Aorta (tissue), 5 donors: Measurements from ENCODE around the gene IRAK4. TPM values are rescaled to one million over a fixed set of nuclear protein-coding genes. Genes with fewer than 3 reads are reported as not detected.
"Not testable (repeated sequence)": the region's sequence is repeated elsewhere in the genome, so short reads cannot be mapped to it uniquely, and the experiment has no call there.

Experiments used
- ATAC-seq: fragments of 200-7000 bp; cut with Tn5 transposase; one replicate; pipeline ENCODE4 v1.9.1; 2022; ENCODE audit warnings: moderate library complexity; ENCODE audit not compliant: low FRiP score
- DNase-seq, 2 donors: peaks; one replicate each; pipeline ENCODE4 v3.0.0-alpha.2; 2020
- H3K27ac ChIP-seq, 2 donors: one replicate each; pipeline ENCODE4 v1.5.1; 2013; ENCODE audit warnings: low read length in 2 of 2, mild to moderate bottlenecking in 2 of 2, moderate library complexity in 2 of 2, control low read depth in 1 of 2, inconsistent platforms in 1 of 2, low read depth in 1 of 2
- H3K27me3 ChIP-seq, 2 donors: one replicate each; pipeline ENCODE4 v1.6.1; 2013; ENCODE audit warnings: control low read depth in 1 of 2, low read length in 1 of 2, mild to moderate bottlenecking in 1 of 2, moderate library complexity in 1 of 2; ENCODE audit not compliant: insufficient read depth in 2 of 2, control insufficient read depth in 1 of 2
- H3K36me3 ChIP-seq, 2 donors: one replicate each; pipeline ENCODE4 v1.6.1; 2013; ENCODE audit warnings: control low read depth in 1 of 2, low read length in 1 of 2, mild to moderate bottlenecking in 1 of 2; ENCODE audit not compliant: insufficient read depth in 2 of 2, control insufficient read depth in 1 of 2
- H3K4me1 ChIP-seq, 2 donors: one replicate each; pipeline ENCODE4 v1.6.1; 2013; ENCODE audit warnings: low read length in 2 of 2, control low read depth in 1 of 2, mild to moderate bottlenecking in 1 of 2, moderate library complexity in 1 of 2; ENCODE audit not compliant: insufficient read depth in 2 of 2, control insufficient read depth in 1 of 2
- H3K4me3 ChIP-seq, 2 donors: one replicate each; pipeline ENCODE4 v1.5.1; 2013; ENCODE audit warnings: low read length in 2 of 2, control low read depth in 1 of 2, mild to moderate bottlenecking in 1 of 2
- H3K9me3 ChIP-seq: one replicate; pipeline ENCODE4 v1.6.1; 2013; ENCODE audit warnings: mild to moderate bottlenecking, low read length; ENCODE audit not compliant: control insufficient read depth
- WGBS, 2 donors: extraction: QIAGEN DNeasy Blood & Tissue Kit; methylation state at CpG; one replicate each; pipeline ENCODE4 v1.1.7; 2013; 5-methylcytosine and 5-hydroxymethylcytosine counted together
- intact Hi-C, 2 donors: fragments of 100-400 bp; cut with DNase I; formaldehyde crosslinking; loops; one replicate each; pipeline versions ENCODE4 v1.14.2 to v1.15.0; 2022
- polyA plus RNA-seq, 2 donors: library from polyadenylated mRNA; stranded (reverse); fragments of 200-250 nt; gene quantifications; one replicate each; pipeline ENCODE4 v1.2.3, GENCODE V29; 2013
- total RNA-seq, 2 donors: library from RNA; stranded (reverse); fragmentation: NEBNext Ultra II Directional; extraction: Animal tissue kit (Norgen Biotek cat#: 25700); gene quantifications; one replicate each; pipeline ENCODE4 v1.2.1, GENCODE V29; 2021
- donor health status: healthy with polysubstance abuse.
- donor health status: Bipolar disorder and iron deficiency.
- donor health status: DM: no; HTN: no; CAD: no.
- donor health status: DM: no; HTN: no; CAD: no.
- donor health status: DM: yes; HTN: yes; CAD: no.

Gene IRAK4
- total and polyA plus RNA-seq, 4 donors: 15.9 to 34.7 (median 24.2) TPM

DNA sequence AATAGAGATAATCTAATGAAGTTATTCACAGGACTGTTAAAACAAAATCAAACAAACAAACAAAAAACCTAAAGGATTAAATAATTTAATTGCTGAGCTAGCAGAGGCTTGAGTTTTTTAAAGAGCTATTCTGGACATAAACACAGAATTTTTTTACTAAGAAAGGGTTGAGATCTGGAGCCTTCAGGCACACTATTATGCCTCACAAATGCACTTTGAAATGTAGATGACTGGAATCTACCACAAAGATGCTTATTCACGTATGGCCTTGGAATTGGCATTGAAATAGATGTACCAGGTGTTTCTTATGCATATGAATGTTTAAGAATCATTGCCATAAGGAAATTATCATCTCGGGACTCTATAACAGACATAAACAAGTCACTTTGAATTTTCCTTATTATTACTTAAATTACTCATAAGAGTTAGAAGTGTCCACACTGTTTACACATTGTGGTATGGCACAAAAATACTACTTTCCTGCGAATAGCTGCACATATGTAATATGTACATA lies 21.8 kb upstream of the IRAK4 start:
- ATAC-seq (no peak), DNase-seq (no peak)
- peaks cover 3 to 7% of the 10 kb centered on the region in 2 donors for H3K36me3 ChIP-seq
- no peak overlapping the region for H3K27ac ChIP-seq
- H3K4me3 ChIP-seq: no peak overlapping the region
- 83 to 87% methylated on average over 3 of the region's 3 CpGs for WGBS, 2 donors
- H3K4me1 ChIP-seq: no peaks in the 10 kb centered on the region
- intact Hi-C loops: no loop called here
- H3K9me3 ChIP-seq: no peaks in the 10 kb centered on the region
- H3K27me3 ChIP-seq: no peaks in the 10 kb centered on the region

DNA sequence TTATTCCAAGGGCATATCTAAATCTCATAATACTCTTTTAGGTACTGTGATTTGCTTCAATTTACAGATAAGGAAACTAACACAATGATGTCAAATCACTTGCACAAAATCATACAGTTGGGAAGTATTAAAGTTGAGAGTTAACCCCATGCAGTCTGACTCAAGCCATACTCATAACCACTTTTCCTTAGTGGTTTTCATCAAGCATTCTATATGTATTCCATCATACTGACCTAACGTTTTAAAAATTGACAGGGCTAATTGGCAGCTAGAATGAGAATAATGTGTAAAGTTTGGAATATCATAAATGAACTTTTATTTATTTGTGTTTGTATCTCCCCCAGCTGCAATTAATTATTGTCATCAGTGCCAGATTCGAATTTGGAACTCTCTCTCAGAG lies 21.1 kb upstream of the IRAK4 start:
- H3K4me3 ChIP-seq: no peak overlapping the region
- DNase-seq: no peak
- no peaks in the 10 kb centered on the region for H3K4me1 ChIP-seq
- no peaks in the 10 kb centered on the region for H3K9me3 ChIP-seq
- no peaks in the 10 kb centered on the region for H3K27me3 ChIP-seq
- intact Hi-C loops: no loop called here
- no peak for ATAC-seq
- peaks cover 3 to 7% of the 10 kb centered on the region in 2 donors for H3K36me3 ChIP-seq
- no peak overlapping the region for H3K27ac ChIP-seq
- 8 to 12% methylated on average over 2 of the region's 2 CpGs for WGBS, 2 donors

DNA sequence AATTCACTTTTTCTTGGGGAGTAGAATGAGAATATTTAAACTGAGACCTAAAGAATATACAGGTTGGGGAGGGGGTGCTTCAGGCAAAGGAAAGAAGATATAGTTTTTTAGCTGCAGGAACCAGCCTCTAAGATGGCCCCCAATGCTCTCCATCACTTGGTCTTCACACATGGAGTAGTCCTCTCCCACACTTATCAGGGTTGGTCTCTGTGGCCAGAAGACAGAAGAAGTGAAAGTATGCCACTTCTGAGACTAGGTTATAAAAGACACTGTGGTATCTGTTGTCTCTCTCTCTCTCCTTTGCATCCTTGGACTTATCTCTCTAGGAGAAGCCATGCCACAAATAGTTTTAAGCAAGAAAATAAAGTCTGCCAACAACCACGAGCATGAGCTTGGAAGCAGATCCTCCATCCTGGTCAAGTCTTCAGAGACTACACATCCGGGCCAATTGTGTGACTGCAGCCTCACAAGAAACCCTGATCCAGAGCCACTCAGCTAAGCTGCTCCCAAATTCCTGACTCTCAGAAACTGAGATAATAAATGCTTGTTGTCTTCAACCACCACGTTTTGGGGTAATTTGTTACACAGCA lies 18.1 kb upstream of the IRAK4 start:
- 50 to 52% methylated on average over 3 of the region's 3 CpGs for WGBS, 2 donors

DNA sequence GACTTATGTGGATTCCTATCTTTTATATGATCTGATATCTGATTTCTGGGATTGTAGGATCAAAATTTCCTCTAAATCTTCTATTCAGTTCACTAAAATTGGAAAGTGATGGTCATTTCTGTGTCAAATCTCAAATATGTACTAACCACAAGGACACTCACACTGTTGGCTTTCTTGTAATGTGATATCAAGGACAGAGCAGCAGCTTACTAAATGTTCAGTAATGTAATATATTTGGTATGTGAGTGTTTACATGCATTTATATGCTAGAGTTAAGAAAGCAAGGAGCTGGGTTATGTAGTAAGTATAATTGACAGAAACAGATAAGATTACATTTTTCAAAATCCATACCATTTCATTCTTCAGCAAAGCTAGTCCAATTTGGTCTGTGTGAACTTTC lies 16.6 kb upstream of the IRAK4 start:
- DNase-seq: no peak
- H3K27me3 ChIP-seq: no peaks in the 10 kb centered on the region
- intact Hi-C loops: no loop called here
- no peaks in the 10 kb centered on the region for H3K9me3 ChIP-seq
- no peak overlapping the region for H3K27ac ChIP-seq
- no peak overlapping the region for H3K4me3 ChIP-seq
- H3K36me3 ChIP-seq: peaks cover 2 to 6% of the 10 kb centered on the region in 2 donors
- no peaks in the 10 kb centered on the region for H3K4me1 ChIP-seq
- no peak for ATAC-seq

More for the DNA sequence above, 18.1 kb upstream of the IRAK4 start:
- ATAC-seq: no peak
- Histone ChIP-seq H3K27ac (no peak overlapping the region), H3K27me3 (no peaks in the 10 kb centered on the region), H3K4me1 (no peaks in the 10 kb centered on the region), H3K9me3 (no peaks in the 10 kb centered on the region), H3K36me3 (peaks cover 4 to 6% of the 10 kb centered on the region in 2 donors), H3K4me3 (no peak overlapping the region)
- no peak for DNase-seq
- intact Hi-C loops: no loop called here

DNA sequence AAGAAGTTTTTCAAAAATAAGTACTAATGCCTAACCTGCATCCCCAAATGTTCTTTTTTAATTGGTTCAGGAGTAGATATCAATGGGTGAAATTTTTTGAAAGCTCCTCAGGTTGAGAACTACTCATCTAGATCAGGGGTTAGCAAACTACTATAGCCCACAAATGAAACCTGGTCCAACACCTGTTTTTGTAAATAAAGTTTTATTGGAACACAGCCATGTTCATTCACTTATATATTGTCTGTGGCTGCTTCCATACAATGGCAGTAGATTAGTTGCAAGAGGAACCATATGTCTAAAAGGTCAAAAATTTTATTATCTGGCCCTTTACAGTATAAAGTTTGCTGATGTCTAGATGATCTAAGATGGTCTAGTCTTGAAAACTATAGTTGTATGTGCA lies 13.9 kb upstream of the IRAK4 start:
- Histone ChIP-seq H3K36me3 (peaks cover 2 to 6% of the 10 kb centered on the region in 2 donors), H3K4me3 (no peak overlapping the region)
- intact Hi-C loops: no loop called here

DNA sequence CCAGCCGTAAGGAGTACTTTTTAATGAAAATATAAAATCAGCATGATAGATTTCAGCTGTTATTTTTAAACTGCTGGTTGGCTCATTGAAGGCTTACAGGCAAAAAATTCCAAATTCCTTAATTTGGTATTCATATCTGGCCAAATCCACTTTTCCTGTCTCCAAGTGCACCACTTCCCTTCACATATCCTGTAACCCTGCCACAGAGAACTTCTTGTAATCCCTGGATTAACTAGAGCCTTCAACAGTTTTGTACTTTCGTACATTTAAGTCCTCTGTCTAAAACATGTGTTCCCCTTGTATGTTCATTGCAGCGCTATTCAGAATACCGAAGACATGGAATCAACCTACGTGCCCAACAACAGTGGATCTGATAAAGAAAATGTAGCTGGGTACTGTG lies 9.7 kb upstream of the IRAK4 start:
- H3K4me1 ChIP-seq: no peaks in the 10 kb centered on the region
- H3K9me3 ChIP-seq: peaks cover 1% of the 10 kb centered on the region
- no peaks in the 10 kb centered on the region for H3K27me3 ChIP-seq
- H3K36me3 ChIP-seq: peaks cover 3% of the 10 kb centered on the region in 2 donors
- WGBS, 2 donors: 80 to 94% methylated on average over 5 of the region's 5 CpGs
- no peak overlapping the region for H3K27ac ChIP-seq
- ATAC-seq: no peak
- H3K4me3 ChIP-seq: no peak overlapping the region
- DNase-seq: no peak
- intact Hi-C loops: no loop called here

More for the DNA sequence above, 13.9 kb upstream of the IRAK4 start:
- Histone ChIP-seq H3K9me3 (no peaks in the 10 kb centered on the region), H3K27me3 (no peaks in the 10 kb centered on the region), H3K27ac (no peak overlapping the region), H3K4me1 (no peaks in the 10 kb centered on the region)
- DNase-seq (no peak), ATAC-seq (no peak)

DNA sequence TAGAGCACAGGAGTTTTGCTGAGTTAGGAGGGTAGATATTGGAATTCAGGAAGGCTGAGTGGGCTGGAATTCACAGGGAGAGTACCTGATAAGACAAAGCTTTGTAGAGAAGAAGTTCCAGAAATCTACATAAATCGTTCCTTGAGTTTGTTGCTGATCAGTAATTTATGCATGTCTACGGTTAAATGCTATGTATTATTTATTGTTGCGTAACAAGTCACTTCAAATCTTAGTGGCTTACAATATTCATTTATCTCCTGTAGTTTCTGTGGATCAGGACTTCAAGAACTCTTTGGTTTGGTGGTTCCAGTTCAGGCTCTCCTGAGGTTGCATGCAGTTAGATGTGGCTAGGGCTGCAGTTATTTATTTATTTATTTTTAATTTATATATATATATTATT lies 7.9 kb upstream of the IRAK4 start:
- intact Hi-C loops: no loop called here
- DNase-seq (no peak), ATAC-seq (no peak)
- peaks cover 1% of the 10 kb centered on the region for H3K9me3 ChIP-seq
- WGBS, 2 donors: 97 to 98% methylated on average over 3 of the region's 3 CpGs
- no peaks in the 10 kb centered on the region for H3K27me3 ChIP-seq
- H3K4me3 ChIP-seq: no peak overlapping the region
- peaks cover 0 to 1% of the 10 kb centered on the region in 2 donors for H3K36me3 ChIP-seq
- H3K27ac ChIP-seq: no peak overlapping the region
- H3K4me1 ChIP-seq: no peaks in the 10 kb centered on the region

DNA sequence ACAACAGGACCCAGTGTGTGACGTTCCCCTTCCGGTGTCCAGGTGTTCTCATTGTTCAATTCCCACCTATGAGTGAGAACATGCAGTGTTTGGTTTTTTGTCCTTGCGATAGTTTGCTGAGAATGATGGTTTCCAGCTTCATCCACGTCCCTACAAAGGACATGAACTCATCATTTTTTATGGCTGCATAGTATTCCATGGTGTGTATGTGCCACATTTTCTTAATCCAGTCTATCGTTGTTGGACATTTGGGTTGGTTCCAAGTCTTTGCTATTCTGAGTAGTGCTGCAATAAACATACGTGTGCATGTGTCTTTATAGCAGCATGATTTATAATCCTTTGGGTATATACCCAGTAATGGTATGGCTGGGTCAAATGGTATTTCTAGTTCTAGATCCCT lies 7.4 kb upstream of the IRAK4 start:
- ATAC-seq, intact Hi-C loops: not testable (repeated sequence)
- 97 to 100% methylated on average over 4 to 5 of the region's 6 CpGs for WGBS, 2 donors

DNA sequence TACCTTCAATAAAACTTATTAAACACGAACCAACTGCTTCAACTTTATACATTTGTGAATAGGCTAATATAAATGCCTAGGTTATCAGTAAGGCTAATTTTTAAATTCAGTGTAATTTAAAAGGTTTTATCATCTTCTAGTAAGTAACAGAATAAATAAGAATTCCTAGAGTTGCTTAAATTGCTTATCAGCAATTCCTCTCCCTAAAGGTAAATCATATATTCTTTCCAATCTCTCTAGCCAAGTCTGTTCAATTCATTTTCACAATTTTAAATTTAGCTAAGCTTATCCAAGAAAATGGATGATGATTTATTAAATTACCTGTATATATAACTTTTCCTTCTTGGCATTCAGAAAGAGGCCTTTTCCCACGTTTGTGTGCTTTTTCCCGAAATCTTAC lies 4.7 kb upstream of the IRAK4 start:
- ATAC-seq: no peak
- Histone ChIP-seq H3K27ac (no peak overlapping the region), H3K36me3 (peaks cover 0 to 1% of the 10 kb centered on the region in 2 donors), H3K4me1 (no peaks in the 10 kb centered on the region), H3K9me3 (peaks cover 1% of the 10 kb centered on the region), H3K4me3 (no peak overlapping the region), H3K27me3 (no peaks in the 10 kb centered on the region)
- intact Hi-C loops: no loop called here
- WGBS, 2 donors: 81 to 90% methylated on average over 3 of the region's 3 CpGs
- no peak for DNase-seq

More for the DNA sequence above, 7.4 kb upstream of the IRAK4 start:
- H3K36me3 ChIP-seq, H3K27ac ChIP-seq, H3K4me1 ChIP-seq, H3K4me3 ChIP-seq, DNase-seq, H3K9me3 ChIP-seq, H3K27me3 ChIP-seq: not testable (repeated sequence)
